GM12878 (cell line): ENCODE data around the gene ZNF165. TPM values are rescaled to one million over a fixed set of nuclear protein-coding genes. Genes with fewer than 3 reads are reported as not detected.

Experiments
- ATAC-seq: fragments of 200-7000 bp; cut with Tn5 transposase; 3 replicates; pipeline ENCODE4 v1.9.1; 2020; ENCODE audit warnings: mild to moderate bottlenecking, moderate library complexity
- BruUV-seq: library from RNA; stranded (reverse); fragments of 400-500 nt; replicated peaks from 2 replicates; lab custom pipeline; 2021; lab: Mats Ljungman, UMichigan
- CTCF ChIA-PET: fragments of 300-600 bp; sonication (Branson Sonifier 250); formaldehyde crosslinking; extraction: SDS; loops from one replicate; lab custom pipeline; 2021; ENCODE audit warnings: inconsistent platforms; lab: Yijun Ruan, JAX
- POLR2A ChIA-PET: fragments of 350-600 bp; formaldehyde crosslinking; extraction: SDS; loops from one replicate; lab custom pipeline; 2021; ENCODE audit warnings: inconsistent platforms; lab: Charles Lee
- RAD21 ChIA-PET: fragments of 300-600 bp; sonication (Branson Sonifier 250); formaldehyde crosslinking; loops from one replicate; lab custom pipeline; 2023; ENCODE audit warnings: antibody characterized with exemption; ENCODE audit not compliant: unreplicated experiment; lab: Charles Lee
- SMC1A ChIA-PET: fragments of 300-600 bp; sonication (Branson Sonifier 250); formaldehyde crosslinking; loops from one replicate; lab custom pipeline; 2023; ENCODE audit not compliant: unreplicated experiment, uncharacterized antibody; lab: Charles Lee
- DNase-seq: peaks from one replicate; pipeline ENCODE4 v3.0.0-alpha.2; 2011; ENCODE audit warnings: low read depth, low spot score
- FAIRE-seq: peaks from 3 replicates; lab custom pipeline; 2011; peaks lifted over from hg19 to GRCh38; lab: Jason Lieb, UNC
- H2AFZ ChIP-seq: 2 replicates; pipeline ENCODE4 v1.6.0; 2011; ENCODE audit warnings: low read depth, low read length, control low read depth; ENCODE audit not compliant: control insufficient read depth
- H3K27ac ChIP-seq: 2 replicates; pipeline ENCODE4 v1.5.1; 2011; ENCODE audit warnings: control low read depth; ENCODE audit not compliant: control insufficient read depth, insufficient read depth
- H3K27me3 ChIP-seq, 2 experiments: replicated peaks in 1 of 2; 2 replicates each; pipeline versions ENCODE4 v1.6.0 to v1.6.1; 2011; ENCODE audit warnings: low read length in 1 of 2; ENCODE audit not compliant: control insufficient read depth in 2 of 2, insufficient read depth in 2 of 2
- H3K36me3 ChIP-seq, 2 experiments: 2 replicates each; pipeline ENCODE4 v1.5.1; 2011; ENCODE audit warnings: low read length in 1 of 2; ENCODE audit not compliant: control insufficient read depth in 2 of 2, insufficient read depth in 2 of 2
- H3K4me1 ChIP-seq: 2 replicates; pipeline ENCODE4 v1.6.1; 2011; ENCODE audit warnings: mild to moderate bottlenecking, low read length, moderate library complexity, mixed read lengths; ENCODE audit not compliant: control insufficient read depth, insufficient read depth
- H3K4me2 ChIP-seq: 2 replicates; pipeline ENCODE4 v1.6.0; 2011; ENCODE audit warnings: control low read depth; ENCODE audit not compliant: control insufficient read depth, insufficient read depth
- H3K4me3 ChIP-seq: fragments of 200-600 bp; sonication (generic); 2 replicates; pipeline ENCODE4 v1.5.1; 2016
- H3K79me2 ChIP-seq: 2 replicates; pipeline ENCODE4 v1.6.0; 2011; ENCODE audit warnings: low read length; ENCODE audit not compliant: control insufficient read depth, insufficient read depth
- H3K9ac ChIP-seq: 2 replicates; pipeline ENCODE4 v1.8.0; 2011; ENCODE audit warnings: low read length, control low read depth, mixed read lengths; ENCODE audit not compliant: control insufficient read depth, insufficient read depth
- H3K9me3 ChIP-seq: replicated peaks from 3 replicates; pipeline ENCODE4 v1.5.1; 2011; ENCODE audit warnings: mild to moderate bottlenecking, low read length; ENCODE audit not compliant: control insufficient read depth, insufficient read depth
- H4K20me1 ChIP-seq: 2 replicates; pipeline ENCODE4 v1.6.0; 2011; ENCODE audit not compliant: control insufficient read depth, insufficient read depth
- ASH2L ChIP-seq: fragments of 300-600, 200-600 bp; sonication (generic); IDR thresholded peaks from 2 replicates; pipeline ENCODE4 v1.6.1; 2017; ENCODE audit warnings: low read depth, mild to moderate bottlenecking, borderline replicate concordance
- BACH1 ChIP-seq: fragments of 450-650 bp; IDR thresholded peaks from 2 replicates; pipeline ENCODE4 v1.6.1; 2017; ENCODE audit warnings: mild to moderate bottlenecking, borderline replicate concordance
- GABPA ChIP-seq: IDR thresholded peaks from 2 replicates; pipeline ENCODE4 v1.6.1; 2014; ENCODE audit warnings: antibody characterized with exemption, low read depth, mild to moderate bottlenecking, inconsistent platforms
- HCFC1 ChIP-seq: fragments of 150-350 bp; IDR thresholded peaks from 2 replicates; pipeline ENCODE4 v1.6.1; 2014; ENCODE audit warnings: low read length
- MLLT1 ChIP-seq: fragments of 450-650 bp; IDR thresholded peaks from 2 replicates; pipeline ENCODE4 v1.6.1; 2016; ENCODE audit warnings: mild to moderate bottlenecking
- MXI1 ChIP-seq: fragments of 150-350 bp; IDR thresholded peaks from 2 replicates; pipeline ENCODE4 v1.6.1; 2011; ENCODE audit warnings: low read depth, mild to moderate bottlenecking, inconsistent platforms, low read length, improper control_type of control experiment
- NFXL1 ChIP-seq: fragments of 450-650 bp; IDR thresholded peaks from 2 replicates; pipeline ENCODE4 v1.6.1; 2017; ENCODE audit warnings: antibody characterized with exemption, mild to moderate bottlenecking, borderline replicate concordance
- NKRF ChIP-seq: fragments of 450-650 bp; conservative IDR thresholded peaks from 2 replicates; pipeline ENCODE4 v1.6.1; 2017; ENCODE audit warnings: mild to moderate bottlenecking, moderate library complexity
- PML ChIP-seq: IDR thresholded peaks from 2 replicates; pipeline ENCODE4 v1.6.1; 2012; ENCODE audit warnings: low read length, inconsistent platforms
- POLR2AphosphoS5 ChIP-seq: IDR thresholded peaks from 2 replicates; pipeline ENCODE4 v1.6.1; 2011; ENCODE audit warnings: mild to moderate bottlenecking, low read length, inconsistent platforms
- REST ChIP-seq: IDR thresholded peaks from 2 replicates; pipeline ENCODE4 v1.6.1; 2012; ENCODE audit warnings: mild to moderate bottlenecking, low read depth, low read length
- SMAD5 ChIP-seq: IDR thresholded peaks from 2 replicates; pipeline ENCODE4 v1.6.1; 2016; ENCODE audit warnings: antibody characterized with exemption, low read depth
- SP1 ChIP-seq: IDR thresholded peaks from one replicate; pipeline ENCODE4 v1.6.1; 2011; ENCODE audit warnings: low read depth, low read length
- TCF12 ChIP-seq: IDR thresholded peaks from 2 replicates; pipeline ENCODE4 v1.6.1; 2011; ENCODE audit warnings: low read depth, mild to moderate bottlenecking, low read length
- ZBED1 ChIP-seq: IDR thresholded peaks from 2 replicates; pipeline ENCODE4 v1.6.1; 2016; ENCODE audit warnings: borderline replicate concordance
- ZNF217 ChIP-seq: fragments of 450-650 bp; IDR thresholded peaks from 2 replicates; pipeline ENCODE4 v1.6.1; 2017; ENCODE audit warnings: antibody characterized with exemption, mild to moderate bottlenecking
- WGBS: methylation state at CpG from one replicate; pipeline ENCODE4 v1.1.6; 2016; ENCODE audit warnings: low lambda C conversion rate; ENCODE audit not compliant: insufficient replicate concordance, insufficient coverage; ENCODE audit errors: missing lambda C conversion rate; 5-methylcytosine and 5-hydroxymethylcytosine counted together
- in situ Hi-C: fragments of 300-500 bp; cut with MboI; formaldehyde crosslinking; loops from 9 replicates; pipeline ENCODE4 v1.14.3; 2018; ENCODE audit warnings: mixed read lengths
- intact Hi-C: fragments of 100-400 bp; cut with micrococcal nuclease; formaldehyde crosslinking; loops from one replicate; pipeline ENCODE4 v1.14.2; 2022; ENCODE audit not compliant: unreplicated experiment
- polyA plus RNA-seq, 11 experiments: library from polyadenylated mRNA; depleted of rRNA in 4 of 11; unstranded in 6 of 11; stranded (reverse) in 5 of 11; fragments of >200 nt; fragmentation: Nextera tagmentation in 4 of 11; fragmentation: Illumina TruSeq in 1 of 11; extraction: Ambion mirVana in 4 of 11; extraction: Trizol in 1 of 11; gene quantifications; 1 replicate in 1 of 11; 2 replicates in 10 of 11; pipeline versions ENCODE4 v1.2.1 to v1.2.3, GENCODE V29; 2011 to 2016; ENCODE audit warnings: inconsistent platforms in 2 of 11, missing spikeins in 2 of 11, low read depth in 1 of 11
- total RNA-seq, 4 experiments: library from RNA; depleted of rRNA in 3 of 4; stranded (reverse); fragments of >200 nt in 3 of 4; fragmentation: Illumina TruSeq in 1 of 4; extraction: Trizol in 1 of 4; gene quantifications; 2 replicates each; pipeline versions ENCODE4 v1.2.1 to v1.2.3, GENCODE V29; 2013 to 2021

ZNF165 gene
- total and polyA plus RNA-seq, 10 of the 15 experiments (the other 5 are each of a cell fraction or from before 2014, with no cell fraction given) = 1.1 to 5.0 (median 2.9) TPM

GRCh38 chr6:28124350-28124970 lies 44.1 kb downstream of the ZNF165 start, which contains the start of gene ZSCAN16:
Gene ZSCAN16 (plus strand): TSS chr6:28124609. CDS start chr6:28125444, 835 bp downstream.
- POLR2A ChIA-PET = interaction anchor here (1.0 to 2.1 kb wide), 3 partner anchors 17 to 259 kb away, joined by 4 to 6 read pairs (median 5); partner anchors contain the start of gene ZKSCAN8
- peaks cover 8% of the 10 kb centered on the region for H3K4me1 ChIP-seq
- peak within 1 kb of the TSS; percentile 63 for H3K9ac ChIP-seq
- peak within 1 kb of the TSS; percentile 59 for H3K27ac ChIP-seq
- peaks cover 0 to 6% of the 10 kb centered on the region in 2 experiments; a peak in 3 of 4 replicates for H3K36me3 ChIP-seq
- DNase-seq (no peak), ATAC-seq (peak; percentile 100), FAIRE-seq (peak; percentile 81)
- H3K4me3 ChIP-seq = peak within 1 kb of the TSS; percentile 76
- SMC1A ChIA-PET = interaction anchor here (1.0 to 2.3 kb wide), 4 partner anchors 17 to 305 kb away, joined by 3 to 9 read pairs (median 4); partner anchors contain the start of gene ZKSCAN8
- H3K27me3 ChIP-seq = no peaks in the 10 kb centered on the region
- peak within 1 kb of the TSS; percentile 92 for H2AFZ ChIP-seq
- H3K79me2 ChIP-seq = peaks cover 26% of the 10 kb centered on the region
- TSS peak; percentile 78 for BruUV-seq
- H3K9me3 ChIP-seq = no peaks in the 10 kb centered on the region
- in situ Hi-C loops = no loop called here
- CTCF ChIA-PET = interaction anchor here (1.0 to 3.0 kb wide), 6 partner anchors 9 to 231 kb away, joined by 3 to 18 read pairs (median 6); partner anchors contain the start of gene ZKSCAN8
- intact Hi-C loops = loop anchor here (1.0 kb wide), 2 partner anchors 12 to 17 kb away; partner anchors contain the start of gene ZKSCAN8
- peak within 1 kb of the TSS; percentile 53 for H3K4me2 ChIP-seq
- H4K20me1 ChIP-seq = no peaks in the 10 kb centered on the region
- RAD21 ChIA-PET = interaction anchor here (1.1 to 2.9 kb wide), 4 partner anchors 17 to 232 kb away, joined by 3 to 13 read pairs (median 8); partner anchors contain the start of gene ZKSCAN8
- WGBS = under 1% methylated on average over 28 of the region's 28 CpGs
- no peak for TF ChIP-seq NFXL1
- TF ChIP-seq MXI1 = peak; percentile 68
- TF ChIP-seq ZBED1 = peak; percentile 41; the same call in 1 of the 2 replicates
- peak; percentile 49; the same call in 1 of the 2 replicates for TF ChIP-seq TCF12
- TF ChIP-seq BACH1 = no peak
- 0 out of 2 replicates have a peak, but pooled peaks have one; percentile 23 for TF ChIP-seq MLLT1
- peak; percentile 54 for TF ChIP-seq HCFC1
- TF ChIP-seq SP1 = peak; percentile 14
- no peak for TF ChIP-seq REST
- no peak for TF ChIP-seq ZNF217
- TF ChIP-seq ASH2L = 0 out of 2 replicates have a peak, but pooled peaks have one; percentile 43
- peak; percentile 89 for TF ChIP-seq GABPA
- no peak; the same call in 1 of the 2 replicates for TF ChIP-seq SMAD5
- TF ChIP-seq POLR2AphosphoS5 = peak; percentile 87
- peak; percentile 61 for TF ChIP-seq PML
- 0 out of 2 replicates have a peak, but pooled peaks have one; percentile 80 for TF ChIP-seq NKRF
